GM23338 (cell line): ENCODE measurements around the gene AKR1B1. TPM values are rescaled to one million over a fixed set of nuclear protein-coding genes. Genes with fewer than 3 reads are reported as not detected.

ENCODE experiments used
- ATAC-seq: fragments of 200-7000 bp; cut with Tn5 transposase; 3 replicates; pipeline ENCODE4 v1.9.1; 2020
- DNase-seq: peaks from one replicate; pipeline ENCODE4 v3.0.0-alpha.2; 2015; ENCODE audit warnings: low spot score
- H2AFZ ChIP-seq: fragments of 200-600 bp; sonication (generic); 2 replicates; pipeline ENCODE4 v1.8.0; 2016; ENCODE audit warnings: antibody characterized with exemption, mild to moderate bottlenecking, moderate library complexity
- H3F3A ChIP-seq: fragments of 200-600 bp; sonication (generic); replicated peaks from 2 replicates; pipeline ENCODE4 v1.8.0; 2017; ENCODE audit warnings: antibody characterized with exemption, mixed run types, low read depth
- H3K27ac ChIP-seq: fragments of 200-600 bp; sonication (generic); 2 replicates; pipeline ENCODE4 v1.6.1; 2016; ENCODE audit warnings: low read depth
- H3K27me3 ChIP-seq: fragments of 200-600 bp; sonication (generic); 2 replicates; pipeline ENCODE4 v1.8.0; 2016; ENCODE audit warnings: mild to moderate bottlenecking, mixed run types, moderate library complexity; ENCODE audit not compliant: insufficient read depth
- H3K36me3 ChIP-seq: fragments of 200-600 bp; sonication (generic); 2 replicates; pipeline ENCODE4 v1.8.0; 2016; ENCODE audit warnings: mild to moderate bottlenecking; ENCODE audit not compliant: insufficient read depth
- H3K4me1 ChIP-seq: fragments of 200-600 bp; sonication (generic); 2 replicates; pipeline ENCODE4 v1.8.0; 2016; ENCODE audit warnings: mild to moderate bottlenecking, moderate library complexity; ENCODE audit not compliant: insufficient read depth
- H3K4me2 ChIP-seq: fragments of 200-600 bp; sonication (generic); 2 replicates; pipeline ENCODE4 v1.7.1; 2017; ENCODE audit warnings: mixed run types
- H3K4me3 ChIP-seq: fragments of 200-600 bp; sonication (generic); 2 replicates; pipeline ENCODE4 v1.6.1; 2016; ENCODE audit warnings: mixed run types
- H3K79me2 ChIP-seq: fragments of 200-600 bp; sonication (generic); replicated peaks from 2 replicates; pipeline ENCODE4 v1.8.0; 2017; ENCODE audit warnings: mild to moderate bottlenecking; ENCODE audit not compliant: insufficient read depth
- H3K9me2 ChIP-seq: fragments of 200-600 bp; sonication (generic); 2 replicates; pipeline ENCODE4 v1.8.0; 2017; ENCODE audit not compliant: insufficient read depth
- H4K20me1 ChIP-seq: fragments of 200-600 bp; sonication (generic); replicated peaks from 2 replicates; pipeline ENCODE4 v1.8.0; 2017; ENCODE audit warnings: mild to moderate bottlenecking; ENCODE audit not compliant: insufficient read depth
- H3K27ac Mint-ChIP-seq: 2 replicates; pipeline ENCODE4 v1.8.0; 2020; ENCODE audit warnings: inconsistent platforms, mild to moderate bottlenecking, moderate library complexity, mixed read lengths
- H3K27me3 Mint-ChIP-seq: 3 replicates; pipeline ENCODE4 v1.8.0; 2022; ENCODE audit warnings: low read depth, mild to moderate bottlenecking, moderate library complexity, mixed read lengths, inconsistent platforms; ENCODE audit not compliant: insufficient read depth, poor library complexity
- H3K36me3 Mint-ChIP-seq: 3 replicates; pipeline ENCODE4 v1.8.0; 2021; ENCODE audit warnings: low read depth, mild to moderate bottlenecking, inconsistent platforms, moderate library complexity, mixed read lengths
- H3K4me1 Mint-ChIP-seq: 3 replicates; pipeline ENCODE4 v1.8.0; 2020; ENCODE audit warnings: mild to moderate bottlenecking, inconsistent platforms, mixed read lengths
- H3K4me3 Mint-ChIP-seq: 3 replicates; pipeline ENCODE4 v1.8.0; 2021; ENCODE audit warnings: moderate library complexity, mild to moderate bottlenecking, inconsistent platforms, mixed read lengths
- H3K9me3 Mint-ChIP-seq: 3 replicates; pipeline ENCODE4 v1.8.0; 2020; ENCODE audit warnings: moderate library complexity, mild to moderate bottlenecking, inconsistent platforms, mixed read lengths
- CREB1 ChIP-seq: fragments of 250-450 bp; sonication (Bioruptor Pico); IDR thresholded peaks from 2 replicates; pipeline ENCODE4 v1.5.0; 2020; ENCODE audit warnings: low read depth, mild to moderate bottlenecking, moderate library complexity
- ETS1 ChIP-seq: IDR thresholded peaks from 2 replicates; pipeline ENCODE4 v1.6.1; 2016; ENCODE audit warnings: antibody characterized with exemption
- EZH2 ChIP-seq: fragments of 200-600 bp; sonication (generic); IDR thresholded peaks from one replicate; pipeline ENCODE4 v1.8.0; 2017; ENCODE audit warnings: antibody characterized with exemption, mild to moderate bottlenecking, low read depth; ENCODE audit not compliant: unreplicated experiment
- EZH2phosphoT487 ChIP-seq: fragments of 200-600 bp; sonication (generic); IDR thresholded peaks from one replicate; pipeline ENCODE4 v1.8.1; 2018; ENCODE audit warnings: antibody characterized with exemption; ENCODE audit not compliant: unreplicated experiment
- JUNB ChIP-seq: IDR thresholded peaks from one replicate; pipeline ENCODE4 v1.6.1; 2016; ENCODE audit warnings: antibody characterized with exemption; ENCODE audit not compliant: unreplicated experiment
- NANOG ChIP-seq: IDR thresholded peaks from 2 replicates; pipeline ENCODE4 v1.6.1; 2016; ENCODE audit warnings: antibody characterized with exemption, borderline replicate concordance
- POLR2AphosphoS5 ChIP-seq: IDR thresholded peaks from 2 replicates; pipeline ENCODE4 v1.6.1; 2016; ENCODE audit warnings: antibody characterized with exemption, low read depth
- REST ChIP-seq: IDR thresholded peaks from one replicate; pipeline ENCODE4 v1.6.1; 2018; ENCODE audit warnings: antibody characterized with exemption; ENCODE audit not compliant: unreplicated experiment
- STAT1 ChIP-seq: IDR thresholded peaks from one replicate; pipeline ENCODE4 v1.6.1; 2016; ENCODE audit warnings: antibody characterized with exemption; ENCODE audit not compliant: unreplicated experiment
- ZNF114 ChIP-seq: fragments of 250-450 bp; sonication (Bioruptor Pico); IDR thresholded peaks from 2 replicates; pipeline ENCODE4 v1.5.0; 2020; ENCODE audit warnings: mild to moderate bottlenecking, moderate library complexity
- ZNF331 ChIP-seq: fragments of 250-450 bp; sonication (Bioruptor Pico); IDR thresholded peaks from 2 replicates; pipeline ENCODE4 v1.5.0; 2020; ENCODE audit warnings: low read depth, mild to moderate bottlenecking, moderate library complexity
- ZNF462 ChIP-seq: fragments of 250-450 bp; sonication (Bioruptor Pico); IDR thresholded peaks from 2 replicates; pipeline ENCODE4 v1.5.0; 2020; ENCODE audit warnings: mild to moderate bottlenecking, moderate library complexity
- polyA plus RNA-seq: library from polyadenylated mRNA; unstranded; fragments of >200 nt; fragmentation: Nextera tagmentation; extraction: Ambion mirVana; gene quantifications from 2 replicates; pipeline ENCODE4 v1.2.1, GENCODE V29; 2016
- total RNA-seq: library from RNA; depleted of rRNA; stranded (reverse); fragments of >200 nt; shearing (Covaris generic); gene quantifications from 2 replicates; pipeline ENCODE4 v1.2.3, GENCODE V29; 2014
- TF ChIP-seq, protein P1 (sequence below), 2 experiments: fragments of 200-600 bp in 1 of 2; sonication (generic) in 1 of 2; conservative IDR thresholded peaks; 2 replicates each; pipeline versions ENCODE4 v1.5.1 to v1.6.1; 2016 to 2017; ENCODE audit warnings: antibody characterized with exemption in 2 of 2, low read depth in 2 of 2, mild to moderate bottlenecking in 2 of 2, moderate library complexity in 1 of 2

The AKR1B1 gene
- total and polyA plus RNA-seq, 2 experiments from 2014 or later: 132 to 154 TPM

DNA sequence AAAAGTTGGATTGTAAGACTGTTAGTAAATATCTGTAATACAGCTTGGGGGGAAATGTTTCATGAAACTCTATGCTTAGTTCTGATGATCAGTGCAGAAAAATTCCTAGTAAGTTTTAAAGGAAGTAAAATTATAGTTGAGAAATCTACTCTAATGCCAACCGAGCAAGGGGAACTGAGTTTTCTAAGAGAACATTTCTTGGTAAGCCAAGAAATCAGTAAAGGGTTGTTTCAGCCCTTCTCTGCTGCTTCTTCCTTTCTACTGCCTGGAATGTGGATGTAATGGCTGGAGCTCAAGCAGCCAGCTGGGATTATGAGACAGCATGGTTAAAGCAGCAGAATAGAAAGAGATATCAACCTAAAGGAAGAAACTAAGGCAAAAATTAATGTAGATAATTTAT, 15.9 kb upstream of the AKR1B1 start:
- no peaks in the 10 kb centered on the region for H3K4me1 ChIP-seq
- no peaks in the 10 kb centered on the region for H3K36me3 ChIP-seq
- no peaks in the 10 kb centered on the region for H4K20me1 ChIP-seq
- H3K4me2 ChIP-seq: no peak overlapping the region
- no peaks in the 10 kb centered on the region for H3F3A ChIP-seq
- no peaks in the 10 kb centered on the region for H3K27me3 ChIP-seq
- DNase-seq: no peak
- H3K4me3 ChIP-seq: no peak overlapping the region
- H3K27ac ChIP-seq: no peak overlapping the region
- no peak for ATAC-seq
- H2AFZ ChIP-seq: no peak overlapping the region
- no peaks in the 10 kb centered on the region for H3K27me3 Mint-ChIP-seq
- no peaks in the 10 kb centered on the region for H3K9me2 ChIP-seq
- peaks cover 4% of the 10 kb centered on the region; the same call in 2 of the 3 replicates for H3K4me1 Mint-ChIP-seq
- no peaks in the 10 kb centered on the region for H3K9me3 Mint-ChIP-seq
- TF ChIP-seq STAT1: no peak
- TF ChIP-seq ZNF114: no peak
- no peak for TF ChIP-seq JUNB
- TF ChIP-seq EZH2phosphoT487: no peak
- TF ChIP-seq, protein P1, sequence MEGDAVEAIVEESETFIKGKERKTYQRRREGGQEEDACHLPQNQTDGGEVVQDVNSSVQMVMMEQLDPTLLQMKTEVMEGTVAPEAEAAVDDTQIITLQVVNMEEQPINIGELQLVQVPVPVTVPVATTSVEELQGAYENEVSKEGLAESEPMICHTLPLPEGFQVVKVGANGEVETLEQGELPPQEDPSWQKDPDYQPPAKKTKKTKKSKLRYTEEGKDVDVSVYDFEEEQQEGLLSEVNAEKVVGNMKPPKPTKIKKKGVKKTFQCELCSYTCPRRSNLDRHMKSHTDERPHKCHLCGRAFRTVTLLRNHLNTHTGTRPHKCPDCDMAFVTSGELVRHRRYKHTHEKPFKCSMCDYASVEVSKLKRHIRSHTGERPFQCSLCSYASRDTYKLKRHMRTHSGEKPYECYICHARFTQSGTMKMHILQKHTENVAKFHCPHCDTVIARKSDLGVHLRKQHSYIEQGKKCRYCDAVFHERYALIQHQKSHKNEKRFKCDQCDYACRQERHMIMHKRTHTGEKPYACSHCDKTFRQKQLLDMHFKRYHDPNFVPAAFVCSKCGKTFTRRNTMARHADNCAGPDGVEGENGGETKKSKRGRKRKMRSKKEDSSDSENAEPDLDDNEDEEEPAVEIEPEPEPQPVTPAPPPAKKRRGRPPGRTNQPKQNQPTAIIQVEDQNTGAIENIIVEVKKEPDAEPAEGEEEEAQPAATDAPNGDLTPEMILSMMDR (conservative IDR thresholded peaks at IDR 0.05; ENCODE audit: low read depth in 2 of 2): no peak
- no peak for TF ChIP-seq ETS1
- TF ChIP-seq REST: no peak
- TF ChIP-seq EZH2: no peak
- TF ChIP-seq CREB1: no peak
- TF ChIP-seq POLR2AphosphoS5: no peak
- TF ChIP-seq NANOG: no peak
- TF ChIP-seq ZNF462 (CRISPR knock-in tag): no peak
- no peak for TF ChIP-seq ZNF331 (CRISPR knock-in tag)
- H3K27ac Mint-ChIP-seq: no peak overlapping the region
- no peaks in the 10 kb centered on the region for H3K79me2 ChIP-seq
- H3K36me3 Mint-ChIP-seq: no peaks in the 10 kb centered on the region
- no peak overlapping the region for H3K4me3 Mint-ChIP-seq
